Right ventricle myocardium inferior (tissue), 1 donor: ENCODE results near the gene PIGM. TPM values are rescaled to one million over a fixed set of nuclear protein-coding genes. Genes with fewer than 3 reads are reported as not detected.

Source experiments
- ATAC-seq: fragments of 200-7000 bp; cut with Tn5 transposase; one replicate; pipeline ENCODE4 v1.9.1; 2020; ENCODE audit warnings: mild to moderate bottlenecking, moderate library complexity
- DNase-seq: peaks from one replicate; pipeline ENCODE4 v3.0.0; 2021; ENCODE audit errors: missing footprints
- intact Hi-C: fragments of 100-400 bp; cut with DNase I; formaldehyde crosslinking; loops from one replicate; pipeline ENCODE4 v1.11.0; 2022
- total RNA-seq: library from RNA; stranded (reverse); fragmentation: NEBNext Ultra II Directional; extraction: Animal tissue kit (Norgen Biotek cat#: 25700); gene quantifications from one replicate; pipeline ENCODE4 v1.2.1, GENCODE V29; 2021
- donor health status: DM: no; HTN: yes; CAD: no; lungs with severe emphysema.

Gene PIGM
- total RNA-seq, 1 donor from 2014 or later, result 2.4 TPM

DNA sequence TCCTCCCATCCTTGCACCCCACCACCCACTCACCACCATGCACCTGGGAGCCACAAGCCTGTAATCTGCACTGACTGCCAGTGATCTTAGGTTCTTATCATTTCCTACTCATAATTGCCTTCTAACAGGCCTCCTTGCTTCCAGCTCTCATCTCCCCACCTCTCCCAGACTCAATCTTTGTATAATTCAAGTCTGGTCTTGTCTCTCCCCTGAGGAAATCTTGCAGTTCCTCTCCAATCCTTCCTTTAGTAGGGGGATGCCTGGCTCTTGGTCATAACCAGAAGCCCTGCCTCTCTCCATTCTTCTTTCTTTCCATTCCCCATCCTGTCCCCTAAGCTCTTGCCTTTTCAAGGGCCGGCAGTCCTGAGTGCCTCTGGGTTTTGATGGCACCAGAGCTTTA, 27.8 kb downstream of the PIGM start:
- intact Hi-C loops, result no loop called here
- DNase-seq (no peak), ATAC-seq (no peak)

DNA sequence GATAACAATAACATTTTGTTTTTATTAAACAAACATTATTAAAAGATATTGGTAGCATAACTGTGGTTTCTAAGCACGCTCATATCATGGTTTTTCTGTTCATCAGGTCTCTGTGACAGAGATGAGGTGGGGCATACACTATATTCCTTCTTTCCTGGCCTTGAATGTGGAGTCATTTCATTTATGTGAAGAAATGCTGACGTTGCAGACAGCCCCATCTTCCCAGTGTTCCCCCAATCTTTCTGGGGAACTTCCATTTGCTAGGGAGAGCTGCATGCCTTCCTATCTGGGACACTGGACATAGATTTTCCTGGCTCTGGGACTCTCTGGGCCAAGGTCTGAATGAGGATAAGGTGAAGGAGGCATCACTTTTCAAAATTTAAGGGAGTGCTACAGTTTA, 30.4 kb downstream of the PIGM start:
- DNase-seq (no peak), ATAC-seq (no peak)
- intact Hi-C loops, result no loop called here

DNA sequence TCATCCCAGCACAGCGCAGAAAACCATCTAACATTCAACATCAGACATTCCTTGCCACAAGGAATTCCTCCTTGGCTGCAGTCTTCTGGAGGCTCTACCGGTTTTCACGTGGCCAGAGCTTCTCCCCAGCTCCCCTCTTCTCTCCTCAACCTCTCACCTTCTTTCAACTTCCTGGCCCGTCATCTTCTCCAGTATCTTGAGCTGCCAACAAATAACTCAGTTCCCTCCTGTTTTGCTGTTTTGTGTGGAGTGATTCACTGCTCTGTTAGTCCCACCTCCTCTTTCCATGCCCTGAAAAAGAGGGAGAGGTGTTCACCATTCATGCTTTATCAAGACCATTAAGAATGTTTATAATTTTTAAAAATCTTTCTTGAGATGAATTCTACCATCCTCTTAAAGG, 32.6 kb downstream of the PIGM start:
- ATAC-seq (no peak), DNase-seq (no peak)
- intact Hi-C loops, result no loop called here

DNA sequence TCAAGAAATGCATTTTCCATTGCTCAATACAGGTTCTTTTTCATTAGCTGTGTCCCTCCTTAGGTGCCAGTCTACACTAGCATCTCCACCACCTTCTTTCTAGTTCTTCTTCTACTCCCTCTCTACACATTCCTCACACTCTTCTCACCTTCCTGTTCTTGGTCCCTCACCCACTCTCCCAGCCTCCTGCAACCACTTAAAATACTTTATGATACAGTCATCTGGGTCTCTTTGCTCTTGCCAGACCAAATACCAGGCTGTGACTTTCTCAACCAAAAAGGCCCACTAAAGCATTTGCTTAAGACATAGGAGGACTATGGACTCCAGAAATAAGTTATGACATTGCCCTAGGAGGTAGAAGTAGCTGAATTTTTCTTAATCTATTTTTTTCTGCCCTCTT, 35.1 kb downstream of the PIGM start:
- ATAC-seq (peak; percentile 70), DNase-seq (no peak)

DNA sequence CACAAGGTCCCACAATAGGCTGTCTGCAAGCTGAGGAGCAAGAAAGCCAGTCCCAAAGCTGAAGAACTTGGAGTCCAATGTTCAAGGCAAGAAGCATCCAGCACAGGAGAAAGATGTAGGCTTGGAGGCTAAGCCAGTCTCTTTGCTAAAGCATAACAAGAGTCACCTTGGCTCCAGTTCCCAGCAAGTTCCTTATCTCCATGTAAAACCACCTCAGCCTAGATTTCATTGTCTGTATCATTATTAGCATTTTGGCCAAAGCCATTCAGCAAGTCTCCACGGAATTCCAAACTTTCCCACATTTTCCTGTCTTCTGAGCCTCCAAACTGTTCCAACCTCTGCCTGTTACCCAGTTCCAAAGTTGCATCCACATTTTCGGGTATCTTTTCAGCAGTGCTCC, 36.9 kb downstream of the PIGM start:
- ATAC-seq, result no peak
- DNase-seq, result no peak
- intact Hi-C loops, result no loop called here

More for the DNA sequence above, 35.1 kb downstream of the PIGM start:
- intact Hi-C loops, result no loop called here

DNA sequence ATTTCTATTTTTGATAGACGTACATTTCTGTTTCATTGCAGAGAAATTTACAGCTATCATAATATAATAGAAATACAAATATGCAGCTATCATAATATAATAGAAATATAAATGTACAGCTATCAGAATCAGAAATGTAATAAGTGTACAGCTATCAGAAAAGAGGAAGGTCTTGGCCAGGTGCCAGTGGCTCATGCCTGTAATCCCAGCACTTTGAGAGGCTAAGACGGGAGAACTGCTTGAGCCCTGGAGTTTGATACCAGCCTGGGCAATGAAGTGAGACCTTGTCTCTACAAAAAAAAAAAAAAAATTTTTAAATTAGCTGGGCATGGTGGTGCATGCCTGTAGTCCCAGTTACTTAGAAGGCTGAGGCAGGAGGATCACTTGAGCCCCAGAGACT, 37.9 kb downstream of the PIGM start:
- ATAC-seq, result no peak
- no peak for DNase-seq
- intact Hi-C loops, result no loop called here

DNA sequence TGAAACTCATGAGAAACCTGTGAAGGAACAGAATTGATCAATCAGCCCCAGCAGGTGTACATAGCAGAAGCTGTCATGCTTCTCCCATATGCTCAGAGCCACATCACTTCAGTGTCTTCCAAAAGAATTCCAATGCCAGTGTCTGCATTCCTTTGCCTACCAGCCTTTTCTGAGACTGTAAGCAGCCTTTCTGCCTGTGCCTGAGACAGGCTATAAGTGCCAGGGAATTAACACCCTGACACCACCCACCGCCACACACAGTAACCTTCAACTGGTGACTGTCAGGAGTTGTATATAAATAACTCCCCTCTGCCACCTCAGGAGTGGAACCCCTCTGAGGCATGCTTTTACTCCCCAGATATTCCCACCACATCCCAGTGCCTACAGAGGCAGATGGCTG, 39.6 kb downstream of the PIGM start:
- no peak for DNase-seq
- intact Hi-C loops, result no loop called here
- ATAC-seq, result peak; percentile 61

DNA sequence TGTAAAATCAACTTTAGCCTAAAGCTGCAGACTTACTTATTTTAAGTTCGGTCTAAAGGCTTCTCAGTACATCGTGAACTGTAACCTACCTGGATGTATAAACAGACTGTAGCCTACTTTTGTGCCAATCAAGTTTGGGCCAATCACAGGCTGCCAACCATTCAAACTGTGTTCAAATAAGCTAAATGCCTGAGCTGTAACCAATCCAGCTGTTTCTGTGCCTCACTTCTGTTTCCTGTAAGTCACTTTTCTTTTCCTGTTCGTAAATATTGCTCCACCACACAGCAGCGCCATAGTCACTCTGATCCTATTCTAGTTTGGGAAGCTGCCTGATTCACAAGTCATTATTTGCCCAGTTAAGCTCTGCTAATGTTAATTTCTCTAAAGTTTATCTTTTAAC, 40.3 kb downstream of the PIGM start:
- ATAC-seq (no peak), DNase-seq (no peak)
- intact Hi-C loops, result no loop called here

DNA sequence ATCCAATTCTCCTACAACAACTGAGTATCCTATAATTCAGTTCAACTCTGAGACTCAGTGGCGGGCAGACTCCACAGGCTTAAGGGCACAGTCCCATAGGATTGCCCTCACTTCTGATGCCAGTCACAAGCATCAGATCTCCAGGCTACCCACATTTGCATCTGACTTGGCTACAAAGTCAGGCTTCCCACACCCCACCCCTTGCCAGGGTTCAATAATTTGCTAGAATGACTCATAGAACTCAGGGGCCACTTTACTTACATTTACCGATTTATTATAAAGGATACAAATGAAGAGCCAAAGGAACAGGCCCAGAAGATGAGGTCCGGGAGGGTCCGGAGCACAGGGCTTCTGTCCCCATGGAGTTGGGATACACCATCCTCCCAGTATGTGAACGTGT, 41.8 kb downstream of the PIGM start:
- intact Hi-C loops, result no loop called here
- ATAC-seq (no peak), DNase-seq (no peak)

DNA sequence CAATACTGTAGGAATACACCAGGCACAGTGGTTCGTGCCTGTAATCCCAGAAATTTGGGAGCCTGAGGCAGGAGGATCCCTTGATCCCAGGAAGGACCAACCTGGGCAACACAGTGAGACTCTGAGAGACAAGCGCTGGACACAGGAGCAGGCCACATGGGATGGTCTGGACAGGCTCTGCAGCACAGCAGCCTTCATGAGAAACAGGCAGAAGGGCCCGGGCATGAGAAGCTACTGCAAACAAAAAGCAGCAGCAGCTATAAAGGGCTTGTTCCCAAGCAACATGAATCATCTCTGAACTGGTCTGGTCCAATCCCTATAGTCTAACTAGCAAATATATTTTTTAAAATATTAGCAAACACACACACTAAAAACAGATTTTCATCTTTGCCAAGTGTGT, 42.2 kb downstream of the PIGM start:
- ATAC-seq (no peak), DNase-seq (no peak)
- intact Hi-C loops, result no loop called here

DNA sequence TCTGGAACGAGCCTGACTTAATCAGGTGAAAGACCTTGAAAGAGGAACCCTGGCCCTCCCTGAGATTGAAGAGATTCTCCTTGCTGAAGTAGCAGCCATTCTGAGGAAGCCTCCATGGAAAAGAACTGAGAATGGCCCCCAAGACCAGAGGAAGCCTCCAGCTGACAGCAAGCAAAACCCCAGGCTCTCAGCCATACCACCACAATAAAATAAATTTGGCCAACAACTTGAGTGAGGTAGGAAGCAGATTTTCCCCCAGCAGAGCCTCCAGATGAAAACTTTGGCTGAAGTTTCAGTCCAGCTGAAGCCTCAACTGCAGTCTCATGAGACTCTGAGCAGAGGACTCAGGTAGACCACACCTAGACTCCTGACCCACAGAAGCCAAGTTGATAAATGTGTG, 43.8 kb downstream of the PIGM start:
- no peak for ATAC-seq

DNA sequence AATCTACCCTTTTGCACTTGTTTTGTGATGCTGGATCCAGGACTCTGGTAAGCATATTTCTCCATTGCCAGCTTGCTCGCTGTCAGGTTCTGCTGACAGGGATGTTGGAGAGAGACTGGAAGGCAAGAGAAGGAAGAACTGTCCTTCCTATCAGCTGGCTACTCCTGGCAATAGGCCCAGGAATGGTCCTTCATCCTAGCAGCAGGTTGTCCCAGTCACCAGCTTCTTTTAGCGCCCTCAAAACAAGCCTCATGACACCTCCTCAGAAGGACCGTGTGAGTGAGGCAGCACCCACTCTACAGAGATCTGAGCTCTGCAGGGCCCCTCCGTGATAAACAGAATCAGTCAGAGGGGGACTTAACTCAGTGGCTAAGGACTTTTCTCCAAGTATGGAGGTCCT, 44.6 kb downstream of the PIGM start:
- ATAC-seq, result no peak
- intact Hi-C loops, result no loop called here
- no peak for DNase-seq

More for the DNA sequence above, 43.8 kb downstream of the PIGM start:
- intact Hi-C loops, result no loop called here
- DNase-seq, result no peak

DNA sequence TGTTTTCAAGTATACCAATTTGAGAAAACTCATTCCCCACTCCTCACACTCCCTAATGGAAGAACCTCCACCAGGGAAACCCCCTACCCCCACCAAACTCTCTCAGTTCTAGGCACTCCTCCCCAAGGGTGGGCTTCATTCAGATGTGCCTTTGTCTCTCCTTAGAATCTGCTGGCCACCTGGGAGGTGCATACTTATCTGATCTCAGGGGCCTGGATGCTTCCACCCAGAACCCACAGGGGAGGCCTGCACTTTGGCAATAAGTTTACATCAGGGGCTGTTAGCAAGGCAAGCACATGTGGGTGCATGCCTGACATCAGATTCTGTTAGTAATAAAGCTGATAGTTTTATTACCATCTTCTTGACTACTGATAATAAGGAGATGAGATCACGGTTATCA, 45.3 kb downstream of the PIGM start:
- ATAC-seq, result no peak
- intact Hi-C loops, result no loop called here
- no peak for DNase-seq

DNA sequence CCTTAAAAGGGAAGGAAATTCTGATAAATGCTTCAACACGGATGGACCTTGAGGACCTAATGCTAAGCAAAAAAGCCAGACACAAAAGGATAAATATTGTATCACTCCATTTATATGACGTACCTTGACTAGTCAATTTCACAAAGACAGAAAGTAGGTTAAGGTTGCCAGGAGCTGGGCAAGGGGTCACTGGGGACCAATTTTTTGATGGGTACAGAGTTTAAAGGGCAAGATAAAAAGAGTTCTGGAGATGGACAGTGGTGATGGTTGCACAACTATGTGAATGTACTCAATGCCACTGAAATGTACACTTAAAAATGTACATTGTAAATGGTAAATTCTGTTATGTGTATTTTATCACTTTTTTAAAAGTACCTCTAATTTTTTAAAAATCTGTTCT, 45.7 kb downstream of the PIGM start:
- ATAC-seq (no peak), DNase-seq (no peak)
- intact Hi-C loops, result no loop called here

DNA sequence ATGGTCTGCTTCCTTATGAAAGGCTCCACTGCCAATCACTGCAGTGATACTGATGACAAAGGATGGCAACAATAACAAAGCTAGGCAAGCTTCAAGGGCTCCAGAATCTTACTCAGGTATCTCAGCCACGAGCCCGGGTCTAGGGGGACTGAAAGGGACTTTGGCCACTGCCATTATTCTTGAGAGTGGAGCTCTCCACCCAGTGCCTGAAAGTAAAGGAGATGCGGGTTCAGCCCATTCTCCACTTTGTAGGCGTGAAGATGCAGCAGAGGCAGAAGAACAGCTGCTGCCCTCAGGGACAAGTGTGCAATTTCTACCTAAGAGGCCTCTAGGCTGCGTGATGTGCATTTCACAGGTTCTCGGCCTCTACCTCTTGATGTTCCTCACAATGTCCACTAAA, 46.3 kb downstream of the PIGM start:
- intact Hi-C loops, result no loop called here
- DNase-seq (no peak), ATAC-seq (no peak)

DNA sequence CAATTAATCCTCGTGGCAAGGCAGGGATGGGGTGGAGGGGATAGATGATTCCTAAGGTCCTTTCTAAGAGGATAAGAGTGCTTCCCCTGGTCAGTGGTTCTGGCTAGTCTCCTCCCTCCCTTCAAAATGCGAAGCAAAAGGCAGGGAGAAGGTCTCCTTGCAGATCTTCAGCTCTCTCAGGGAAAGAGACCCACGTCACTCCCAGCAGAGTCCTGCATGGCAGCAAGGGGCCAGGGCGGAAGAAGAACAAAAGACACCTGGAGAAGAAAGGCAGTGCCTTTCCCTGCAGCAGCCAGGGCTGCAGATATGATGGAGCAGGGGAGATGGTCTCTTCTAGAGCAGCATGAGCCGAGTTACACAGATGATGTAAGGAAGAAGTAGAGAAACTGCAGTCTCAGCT, 48.1 kb downstream of the PIGM start:
- DNase-seq (no peak), ATAC-seq (no peak)
- intact Hi-C loops, result no loop called here

DNA sequence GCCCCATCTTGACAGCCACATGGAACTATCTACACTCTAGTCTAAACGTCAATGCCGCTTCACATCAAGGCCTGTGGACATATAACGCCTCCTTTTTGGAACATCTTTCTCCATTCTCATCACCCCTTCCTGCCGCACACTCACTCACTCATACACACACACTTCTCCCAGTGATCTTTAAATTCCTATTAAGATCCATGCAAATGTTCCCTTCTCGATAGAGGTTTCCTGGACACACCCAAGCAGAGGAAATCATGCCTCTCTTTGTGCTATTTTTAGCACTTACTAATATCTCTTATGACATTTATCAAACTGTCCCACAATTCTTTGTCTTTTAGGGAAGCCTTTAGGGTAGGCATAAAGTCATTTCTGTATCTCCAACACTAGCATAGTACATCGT, 49.5 kb downstream of the PIGM start:
- intact Hi-C loops, result no loop called here
- DNase-seq (no peak), ATAC-seq (no peak)

DNA sequence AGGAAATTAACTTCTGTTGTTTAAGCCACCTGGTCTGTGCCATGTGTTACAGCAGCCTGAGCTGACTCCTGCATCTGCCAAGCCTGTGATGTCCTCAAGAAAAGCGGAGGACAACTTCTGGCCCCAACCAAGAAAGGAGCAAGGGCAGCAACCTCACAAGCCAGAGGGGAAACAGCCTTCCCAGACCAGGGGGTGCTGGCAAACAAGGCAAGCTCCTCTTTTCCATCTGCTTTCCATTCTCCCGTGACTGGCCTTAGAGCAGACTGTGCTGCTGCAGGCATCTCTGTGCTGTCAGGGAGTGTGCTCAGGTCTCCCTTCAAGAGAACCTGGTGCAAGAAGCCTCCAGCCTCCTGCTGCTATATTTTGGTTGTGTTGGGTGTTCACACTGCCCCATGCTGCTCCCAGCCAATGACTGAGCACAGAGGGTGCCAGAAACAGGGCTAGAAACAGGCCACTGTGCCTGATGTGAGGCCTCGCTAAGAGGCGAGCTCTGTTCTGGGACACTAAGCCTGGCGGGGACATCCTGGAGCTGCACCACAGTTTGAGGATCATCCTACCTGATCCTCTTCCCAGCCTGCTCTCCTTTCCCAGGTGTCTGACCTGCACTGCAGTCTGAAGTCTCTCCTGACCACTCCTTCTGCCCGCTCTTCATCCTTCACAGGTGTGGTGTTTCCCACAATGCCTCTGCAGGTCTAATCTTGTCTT, 50.3 kb downstream of the PIGM start:
- no peak for ATAC-seq
- intact Hi-C loops, result no loop called here
- no peak for DNase-seq

DNA sequence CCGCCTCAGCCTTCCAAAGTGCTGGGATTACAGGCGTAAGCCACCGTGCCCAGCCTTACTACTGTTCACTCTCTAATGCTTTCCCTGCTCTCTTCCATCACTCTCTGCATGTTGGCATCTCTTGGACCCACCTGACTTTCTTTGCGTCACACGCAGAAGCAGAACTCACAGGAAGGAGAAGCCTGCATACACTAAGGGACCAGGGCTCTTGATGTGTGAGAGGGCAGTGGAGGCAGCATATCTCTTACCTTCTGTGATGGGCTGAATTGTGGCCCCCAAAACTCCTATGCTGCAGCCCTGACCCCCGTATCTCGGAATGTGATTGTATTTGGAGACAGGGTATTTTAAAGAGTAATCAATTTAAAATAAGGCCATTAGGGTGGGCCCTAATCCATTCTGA, 51.0 kb downstream of the PIGM start:
- ATAC-seq (no peak), DNase-seq (no peak)
- intact Hi-C loops, result no loop called here

DNA sequence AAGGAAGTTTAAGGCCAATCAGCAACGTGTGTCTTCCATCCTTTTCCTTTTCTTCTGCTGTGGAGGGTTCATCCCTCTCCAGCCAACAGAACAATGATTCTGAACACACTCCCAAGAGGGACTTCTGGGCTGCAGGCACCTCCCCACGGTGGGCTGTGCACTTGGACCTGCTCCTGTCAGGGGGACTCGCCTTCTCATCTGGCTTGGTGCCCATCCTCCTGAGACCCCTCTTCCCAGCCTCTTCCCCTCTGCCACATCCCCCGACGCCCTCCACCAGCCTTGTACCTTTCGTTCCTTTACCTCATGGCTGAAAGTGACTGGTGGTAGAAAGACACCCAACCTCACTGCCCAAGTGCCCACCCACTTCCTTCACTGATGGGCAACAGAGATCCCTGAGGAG, 51.7 kb downstream of the PIGM start:
- DNase-seq (no peak), ATAC-seq (no peak)
- intact Hi-C loops, result no loop called here

DNA sequence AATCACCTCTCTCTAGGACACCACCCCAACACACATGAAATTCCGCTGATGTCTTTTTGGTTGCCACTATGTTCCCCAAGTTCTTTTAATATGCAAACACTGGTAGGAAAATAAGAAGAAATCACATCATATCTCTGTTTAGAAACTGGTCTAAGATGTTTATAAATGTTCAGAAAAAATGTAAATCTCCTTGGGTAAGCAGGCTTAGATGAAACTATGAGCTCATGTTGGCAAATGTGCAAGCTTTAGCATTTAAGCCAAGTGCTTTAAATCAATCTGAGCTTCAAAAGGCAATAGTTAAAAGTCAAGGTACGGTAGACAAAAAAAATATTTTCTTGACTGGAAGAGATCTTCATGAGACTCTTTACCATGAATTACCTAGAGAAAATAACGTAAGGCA, 52.5 kb downstream of the PIGM start:
- intact Hi-C loops, result no loop called here
- no peak for DNase-seq
- no peak for ATAC-seq

DNA sequence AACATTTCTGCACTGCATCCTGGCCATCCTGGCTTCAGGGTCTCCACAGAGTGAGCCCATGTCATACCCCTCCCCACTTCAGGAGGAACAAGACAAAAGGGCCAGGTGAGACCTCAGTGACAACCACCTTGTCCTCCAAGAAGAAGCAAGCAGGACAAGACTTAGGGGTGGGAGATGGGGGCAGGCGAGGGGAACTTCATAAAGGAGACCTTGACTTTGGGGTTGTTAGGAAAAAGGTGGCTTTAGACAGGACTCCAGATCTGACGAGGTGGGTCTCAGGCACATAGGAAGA, 53.7 kb downstream of the PIGM start:
- ATAC-seq (no peak), DNase-seq (no peak)
- intact Hi-C loops, result no loop called here
